ENCODE results near the gene CST7. TPM values are rescaled to one million over a fixed set of nuclear protein-coding genes. Genes with fewer than 3 reads are reported as not detected.

CST7 gene
- total RNA-seq, 4 donors from 2014 or later, result 1.1 to 4.7 (median 2.6) TPM

DNA sequence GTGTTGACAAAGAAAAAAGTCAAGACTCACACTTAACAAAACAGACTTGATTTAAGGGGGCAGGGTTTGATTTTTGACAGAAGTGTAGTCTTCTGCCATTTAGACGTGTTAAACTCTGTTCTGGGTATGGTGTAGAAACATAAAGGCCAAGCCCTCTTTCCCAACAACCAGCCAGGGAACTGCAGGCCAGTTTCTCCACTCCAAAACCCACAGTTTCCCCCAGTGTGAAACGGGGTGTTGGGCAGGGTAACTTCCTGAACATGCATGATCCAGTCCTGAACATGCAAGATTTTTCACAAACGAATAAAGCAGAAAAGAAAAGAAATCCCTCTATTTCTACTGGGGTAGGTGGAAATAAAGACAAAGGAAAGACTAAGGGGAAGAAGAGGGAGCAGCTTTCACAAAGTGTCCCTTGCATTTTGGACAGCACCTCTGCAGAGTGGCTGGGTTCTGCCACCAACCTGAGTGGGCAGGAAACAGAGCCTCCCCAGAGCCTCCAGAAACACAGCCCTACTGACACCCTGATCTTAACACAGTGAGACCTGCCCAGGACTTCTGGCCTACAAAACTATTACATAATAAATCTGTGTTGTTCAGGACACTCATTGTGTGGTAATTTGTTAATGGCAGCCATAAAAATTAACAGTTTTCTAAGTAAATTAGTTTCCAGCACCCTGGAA lies 36.0 kb downstream of the CST7 start:
- no peak for TF ChIP-seq CTCF (IDR thresholded peaks at IDR 0.05; ENCODE audit: low read depth)

- no peak for TF ChIP-seq CTCF (IDR thresholded peaks at IDR 0.05; ENCODE audit: low read depth)
Measured at GRCh38 chr20:24985802-24986201, 36.7 kb downstream of the CST7 start.

DNA sequence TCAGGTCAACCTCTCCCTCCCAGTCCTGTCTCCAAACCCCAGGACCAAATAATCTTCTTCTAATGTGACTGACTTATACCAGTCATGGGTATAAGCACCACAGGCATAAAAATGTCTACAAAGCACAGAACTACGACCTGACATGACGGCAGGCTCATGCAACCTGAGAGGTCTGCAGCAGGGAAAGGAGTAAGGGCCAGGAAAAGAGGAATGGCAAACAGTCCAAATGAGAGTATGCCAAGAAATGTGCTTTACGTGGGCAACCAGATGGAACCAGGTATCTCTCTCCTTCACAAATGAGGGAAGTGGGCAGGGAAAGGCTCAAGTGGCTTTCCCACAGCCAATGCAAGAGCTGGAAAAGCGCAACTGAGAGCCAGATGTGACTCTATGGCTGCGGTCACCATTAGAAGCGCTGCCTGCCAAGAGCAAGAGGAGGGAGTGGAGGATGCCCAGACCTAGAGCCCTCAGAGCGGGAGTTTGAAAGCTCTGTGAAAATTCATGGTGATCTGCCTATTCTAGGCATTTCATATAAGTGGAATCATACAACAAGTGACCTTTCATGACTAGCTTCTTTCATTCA lies 37.5 kb downstream of the CST7 start:
- no peak for TF ChIP-seq CTCF (IDR thresholded peaks at IDR 0.05; ENCODE audit: low read depth)

DNA sequence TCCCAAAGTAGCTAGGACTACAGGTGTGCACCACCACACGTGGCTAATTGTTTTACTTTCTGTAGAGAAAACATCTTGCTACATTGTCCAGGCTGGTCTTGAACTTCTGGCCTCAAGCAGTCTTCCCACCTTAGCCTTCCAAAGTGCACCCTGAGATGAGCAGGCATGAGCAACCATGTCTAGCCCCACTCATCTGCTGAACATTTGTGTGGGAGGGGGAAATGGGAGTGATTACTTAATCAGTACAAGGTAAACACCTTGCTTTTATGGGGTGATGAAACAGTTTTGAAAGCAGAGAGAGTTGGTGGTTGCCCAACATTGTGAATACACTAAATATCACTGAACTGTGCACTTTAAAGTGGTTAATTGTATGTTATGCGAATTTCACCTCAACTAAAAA lies 38.2 kb downstream of the CST7 start:
- no peak for TF ChIP-seq CTCF (IDR thresholded peaks at IDR 0.05; ENCODE audit: low read depth)

DNA sequence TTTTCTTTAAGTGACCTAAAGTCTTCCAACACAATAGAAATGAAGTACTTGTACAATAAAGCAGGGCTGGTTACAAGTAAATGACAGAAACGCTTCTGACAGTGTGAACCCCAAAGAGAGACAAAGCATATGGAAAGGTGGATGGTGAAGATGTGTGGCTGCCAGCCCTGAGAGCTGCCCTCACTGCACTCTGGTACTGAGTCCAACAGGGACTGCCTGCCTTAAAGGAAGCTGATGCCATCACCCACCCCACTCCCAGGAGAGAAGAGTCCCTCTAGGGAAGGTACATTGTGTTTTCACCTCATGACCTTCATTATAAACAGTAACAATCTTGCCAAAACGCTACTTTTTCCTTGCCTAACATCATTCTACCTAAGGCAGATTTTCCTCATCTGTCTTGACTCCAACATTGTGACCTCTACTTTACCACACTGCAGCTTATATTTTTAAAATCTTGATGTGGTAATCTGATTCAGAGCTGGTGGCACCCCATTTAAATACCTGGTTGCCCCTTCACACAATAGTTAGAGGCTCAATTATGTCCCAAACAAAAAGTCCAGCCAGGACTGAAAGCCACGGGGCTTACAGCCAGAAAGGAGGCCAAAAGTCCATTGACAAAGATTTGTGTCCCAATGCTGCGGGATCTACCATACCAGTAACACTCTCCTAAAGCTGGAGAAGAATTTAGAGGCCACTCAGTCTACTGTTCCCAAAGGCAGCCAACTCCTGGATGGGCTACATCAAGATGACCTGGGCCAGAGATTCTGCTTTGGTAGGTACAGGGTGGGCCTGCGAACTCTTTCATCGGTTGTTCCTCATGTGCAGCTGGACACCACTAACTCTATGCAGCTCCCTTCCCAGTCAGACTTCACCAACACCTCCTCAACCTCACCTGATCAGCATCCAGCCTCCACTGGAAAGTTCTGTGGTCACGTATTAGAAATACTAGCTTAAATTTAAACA lies 39.1 kb downstream of the CST7 start:
- TF ChIP-seq CTCF (IDR thresholded peaks at IDR 0.05; ENCODE audit: low read depth), result no peak

- no peak for TF ChIP-seq CTCF (IDR thresholded peaks at IDR 0.05; ENCODE audit: low read depth)
Measured at GRCh38 chr20:24989162-24989561, 40.1 kb downstream of the CST7 start.

DNA sequence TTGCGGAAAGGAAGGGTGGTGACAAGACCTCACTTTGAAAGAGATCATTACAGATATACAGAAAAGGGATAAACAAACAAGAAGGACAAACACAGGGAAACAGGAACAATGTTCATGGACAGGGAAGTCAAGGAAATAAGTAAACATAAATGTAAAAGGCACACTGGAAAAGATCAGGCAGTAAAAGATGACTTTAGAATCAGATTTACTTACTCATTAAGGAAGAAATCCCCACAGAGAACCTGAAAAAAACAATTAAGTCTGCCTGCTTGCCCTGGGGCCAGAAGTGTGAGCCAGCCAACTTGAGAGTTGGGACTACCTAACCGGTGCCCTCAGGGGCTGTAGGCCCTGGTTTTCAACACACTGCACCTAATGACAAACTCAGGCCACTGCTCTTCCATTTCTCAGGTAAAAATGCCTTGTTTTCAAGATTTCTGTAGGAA lies 41.8 kb downstream of the CST7 start:
- no peak for TF ChIP-seq CTCF (IDR thresholded peaks at IDR 0.05; ENCODE audit: low read depth)

Data from subcutaneous adipose tissue (tissue), 4 donors.